HepG2 (cell line): ENCODE data around the gene CCL27. TPM values are rescaled to one million over a fixed set of nuclear protein-coding genes. Genes with fewer than 3 reads are reported as not detected.

Source experiments
- BCLAF1 ChIP-seq: fragments of 450-650 bp; IDR thresholded peaks from 2 replicates; pipeline ENCODE4 v1.6.1; 2017; ENCODE audit warnings: mild to moderate bottlenecking
- CEBPZ ChIP-seq: IDR thresholded peaks from 2 replicates; pipeline ENCODE4 v1.6.1; 2012; ENCODE audit warnings: low read length, improper control_type of control experiment
- CTCF ChIP-seq: sonication (generic); formaldehyde crosslinking; IDR thresholded peaks from 2 replicates; pipeline ENCODE4 v1.5.0; 2020; ENCODE audit warnings: mild to moderate bottlenecking, missing genetic modification reagents, moderate library complexity
- GABPA ChIP-seq, 2 experiments: IDR thresholded peaks; 2 replicates each; pipeline ENCODE4 v1.6.1; 2011 to 2016; ENCODE audit warnings: low read depth in 2 of 2, low read length in 1 of 2, missing biosample characterization in 1 of 2, missing genetic modification characterization in 1 of 2
- HNRNPLL ChIP-seq: fragments of 200-400 bp; formaldehyde crosslinking; IDR thresholded peaks from 2 replicates; pipeline ENCODE4 v1.6.1; 2017; ENCODE audit warnings: mild to moderate bottlenecking, low read depth, low read length; ENCODE audit not compliant: poor library complexity, severe bottlenecking
- SRSF4 ChIP-seq: fragments of 200-400 bp; formaldehyde crosslinking; IDR thresholded peaks from one replicate; pipeline ENCODE4 v1.6.1; 2018; ENCODE audit warnings: mild to moderate bottlenecking, low read depth, low read length, moderate library complexity; ENCODE audit not compliant: poor library complexity, severe bottlenecking
- SUZ12 ChIP-seq: fragments of 150-350 bp; IDR thresholded peaks from 2 replicates; pipeline ENCODE4 v1.6.1; 2014; ENCODE audit warnings: low read depth, low read length
- TRIM24 ChIP-seq: sonication (generic); formaldehyde crosslinking; IDR thresholded peaks from 2 replicates; pipeline ENCODE4 v1.8.0; 2022; ENCODE audit warnings: mild to moderate bottlenecking, missing genetic modification reagents
- ZNF350 ChIP-seq: sonication (generic); formaldehyde crosslinking; IDR thresholded peaks from 2 replicates; pipeline ENCODE4 v1.4.0; 2020; ENCODE audit warnings: mild to moderate bottlenecking, low read depth, missing genetic modification reagents, borderline replicate concordance
- ZNF414 ChIP-seq: sonication (generic); formaldehyde crosslinking; IDR thresholded peaks from 2 replicates; pipeline ENCODE4 v1.5.0; 2020; ENCODE audit warnings: missing genetic modification reagents
- ZNF878 ChIP-seq: sonication (generic); formaldehyde crosslinking; IDR thresholded peaks from 2 replicates; pipeline ENCODE4 v1.8.1; 2023; ENCODE audit warnings: mild to moderate bottlenecking, missing genetic modification reagents, moderate library complexity
- polyA plus RNA-seq, 8 experiments: library from polyadenylated mRNA; depleted of rRNA in 3 of 8; stranded (reverse) in 7 of 8; unstranded in 1 of 8; fragments of >200 nt; fragmentation: Illumina TruSeq in 4 of 8; extraction: Trizol in 4 of 8; gene quantifications; 2 replicates each; pipeline versions ENCODE4 v1.2.1 to v1.2.3, GENCODE V29; 2011 to 2016; ENCODE audit warnings: low read depth in 4 of 8, missing spikeins in 1 of 8, mixed read lengths in 1 of 8; ENCODE audit not compliant: insufficient read depth in 1 of 8
- total RNA-seq, 5 experiments: library from RNA; depleted of rRNA; stranded (reverse); fragments of >200 nt; fragmentation: Illumina TruSeq; extraction: Trizol; gene quantifications; 2 replicates each; pipeline ENCODE4 v1.2.3, GENCODE V29; 2016; ENCODE audit warnings: low read depth in 1 of 5

Gene CCL27
- total and polyA plus RNA-seq, 2 of the 13 experiments (the other 11 are each of a cell fraction or from before 2014, with no cell fraction given), result not detected

- TF ChIP-seq BCLAF1 (no peak), CTCF (CRISPR knock-in tag) (peak; percentile 13; the same call in 1 of the 2 replicates), ZNF878 (CRISPR knock-in tag) (no peak), ZNF414 (0 out of 2 replicates have a peak, but pooled peaks have one; percentile 42), CEBPZ (no peak), GABPA (IDR thresholded peaks at IDR 0.05; ENCODE audit: low read depth, low read length) (peak; percentile 62), GABPA (CRISPR knock-in tag; IDR thresholded peaks at IDR 0.05; ENCODE audit: low read depth) (peak; percentile 91), TRIM24 (CRISPR knock-in tag) (no peak), SUZ12 (no peak), SRSF4 (no peak), ZNF350 (CRISPR knock-in tag) (0 out of 2 replicates have a peak, but pooled peaks have one; percentile 24), HNRNPLL (no peak)
Observed at GRCh38 chr9:34665381-34666250, 3.2 kb upstream of the CCL27 start (continued).
